WTC11 (cell line): ENCODE measurements around the gene IFIT5.

Experiments
- IRF1 ChIP-seq: sonication (generic); formaldehyde crosslinking; IDR thresholded peaks from 2 replicates; pipeline ENCODE4 v1.8.0; 2023; ENCODE audit warnings: missing genetic modification reagents
- MAX ChIP-seq: sonication (generic); formaldehyde crosslinking; IDR thresholded peaks from 2 replicates; pipeline ENCODE4 v1.8.0; 2022; ENCODE audit warnings: mild to moderate bottlenecking, missing genetic modification reagents
- SMAD3 ChIP-seq: sonication (generic); formaldehyde crosslinking; IDR thresholded peaks from 2 replicates; pipeline ENCODE4 v1.8.0; 2022; ENCODE audit warnings: missing genetic modification reagents, mild to moderate bottlenecking, borderline replicate concordance
- ZNF423 ChIP-seq: fragments of 250-450 bp; sonication (Bioruptor Pico); IDR thresholded peaks from 2 replicates; pipeline ENCODE4 v2.1.2; 2022; ENCODE audit warnings: mild to moderate bottlenecking, moderate library complexity
- TF ChIP-seq, protein P1 (sequence below): sonication (generic); formaldehyde crosslinking; IDR thresholded peaks from 2 replicates; pipeline ENCODE4 v1.8.0; 2022; ENCODE audit warnings: missing genetic modification reagents
- TF ChIP-seq, protein P2 (sequence below): sonication (generic); formaldehyde crosslinking; IDR thresholded peaks from 2 replicates; pipeline ENCODE4 v1.8.1; 2022; ENCODE audit warnings: low read depth, missing genetic modification reagents, borderline replicate concordance
- TF ChIP-seq, protein P3 (sequence below): fragments of 200-600 bp; IDR thresholded peaks from 2 replicates; pipeline ENCODE4 v1.8.0; 2022; ENCODE audit warnings: antibody characterized with exemption

DNA sequence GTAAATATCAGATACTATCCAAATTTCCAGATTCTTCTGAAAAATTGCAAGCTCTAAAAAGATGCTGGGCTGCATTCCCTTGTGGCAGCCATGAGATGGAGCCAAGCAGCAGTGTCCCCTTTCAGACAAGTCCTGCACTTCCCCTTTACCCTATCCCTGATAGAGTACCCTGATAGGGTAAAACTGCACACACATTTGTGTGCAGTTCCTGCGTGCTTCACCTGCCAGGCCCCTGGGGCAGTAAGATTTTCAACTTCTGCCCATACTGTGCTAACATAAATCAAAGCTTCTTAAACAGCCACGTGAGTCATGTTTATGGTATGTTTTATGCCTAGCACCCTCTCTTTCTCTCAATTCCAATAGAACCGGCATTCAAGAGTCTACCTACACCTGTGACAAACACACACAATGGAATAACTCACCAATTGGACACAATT, 52.2 kb downstream of the IFIT5 start:
- TF ChIP-seq SMAD3 (no peak), IRF1 (CRISPR knock-in tag) (no peak), ZNF423 (CRISPR knock-in tag) (no peak), MAX (CRISPR knock-in tag) (no peak)
- TF ChIP-seq, protein P1, sequence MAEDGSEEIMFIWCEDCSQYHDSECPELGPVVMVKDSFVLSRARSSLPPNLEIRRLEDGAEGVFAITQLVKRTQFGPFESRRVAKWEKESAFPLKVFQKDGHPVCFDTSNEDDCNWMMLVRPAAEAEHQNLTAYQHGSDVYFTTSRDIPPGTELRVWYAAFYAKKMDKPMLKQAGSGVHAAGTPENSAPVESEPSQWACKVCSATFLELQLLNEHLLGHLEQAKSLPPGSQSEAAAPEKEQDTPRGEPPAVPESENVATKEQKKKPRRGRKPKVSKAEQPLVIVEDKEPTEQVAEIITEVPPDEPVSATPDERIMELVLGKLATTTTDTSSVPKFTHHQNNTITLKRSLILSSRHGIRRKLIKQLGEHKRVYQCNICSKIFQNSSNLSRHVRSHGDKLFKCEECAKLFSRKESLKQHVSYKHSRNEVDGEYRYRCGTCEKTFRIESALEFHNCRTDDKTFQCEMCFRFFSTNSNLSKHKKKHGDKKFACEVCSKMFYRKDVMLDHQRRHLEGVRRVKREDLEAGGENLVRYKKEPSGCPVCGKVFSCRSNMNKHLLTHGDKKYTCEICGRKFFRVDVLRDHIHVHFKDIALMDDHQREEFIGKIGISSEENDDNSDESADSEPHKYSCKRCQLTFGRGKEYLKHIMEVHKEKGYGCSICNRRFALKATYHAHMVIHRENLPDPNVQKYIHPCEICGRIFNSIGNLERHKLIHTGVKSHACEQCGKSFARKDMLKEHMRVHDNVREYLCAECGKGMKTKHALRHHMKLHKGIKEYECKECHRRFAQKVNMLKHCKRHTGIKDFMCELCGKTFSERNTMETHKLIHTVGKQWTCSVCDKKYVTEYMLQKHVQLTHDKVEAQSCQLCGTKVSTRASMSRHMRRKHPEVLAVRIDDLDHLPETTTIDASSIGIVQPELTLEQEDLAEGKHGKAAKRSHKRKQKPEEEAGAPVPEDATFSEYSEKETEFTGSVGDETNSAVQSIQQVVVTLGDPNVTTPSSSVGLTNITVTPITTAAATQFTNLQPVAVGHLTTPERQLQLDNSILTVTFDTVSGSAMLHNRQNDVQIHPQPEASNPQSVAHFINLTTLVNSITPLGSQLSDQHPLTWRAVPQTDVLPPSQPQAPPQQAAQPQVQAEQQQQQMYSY (CRISPR knock-in tag) = no peak
- TF ChIP-seq, protein P2, sequence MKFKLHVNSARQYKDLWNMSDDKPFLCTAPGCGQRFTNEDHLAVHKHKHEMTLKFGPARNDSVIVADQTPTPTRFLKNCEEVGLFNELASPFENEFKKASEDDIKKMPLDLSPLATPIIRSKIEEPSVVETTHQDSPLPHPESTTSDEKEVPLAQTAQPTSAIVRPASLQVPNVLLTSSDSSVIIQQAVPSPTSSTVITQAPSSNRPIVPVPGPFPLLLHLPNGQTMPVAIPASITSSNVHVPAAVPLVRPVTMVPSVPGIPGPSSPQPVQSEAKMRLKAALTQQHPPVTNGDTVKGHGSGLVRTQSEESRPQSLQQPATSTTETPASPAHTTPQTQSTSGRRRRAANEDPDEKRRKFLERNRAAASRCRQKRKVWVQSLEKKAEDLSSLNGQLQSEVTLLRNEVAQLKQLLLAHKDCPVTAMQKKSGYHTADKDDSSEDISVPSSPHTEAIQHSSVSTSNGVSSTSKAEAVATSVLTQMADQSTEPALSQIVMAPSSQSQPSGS = no peak
- TF ChIP-seq, protein P3, sequence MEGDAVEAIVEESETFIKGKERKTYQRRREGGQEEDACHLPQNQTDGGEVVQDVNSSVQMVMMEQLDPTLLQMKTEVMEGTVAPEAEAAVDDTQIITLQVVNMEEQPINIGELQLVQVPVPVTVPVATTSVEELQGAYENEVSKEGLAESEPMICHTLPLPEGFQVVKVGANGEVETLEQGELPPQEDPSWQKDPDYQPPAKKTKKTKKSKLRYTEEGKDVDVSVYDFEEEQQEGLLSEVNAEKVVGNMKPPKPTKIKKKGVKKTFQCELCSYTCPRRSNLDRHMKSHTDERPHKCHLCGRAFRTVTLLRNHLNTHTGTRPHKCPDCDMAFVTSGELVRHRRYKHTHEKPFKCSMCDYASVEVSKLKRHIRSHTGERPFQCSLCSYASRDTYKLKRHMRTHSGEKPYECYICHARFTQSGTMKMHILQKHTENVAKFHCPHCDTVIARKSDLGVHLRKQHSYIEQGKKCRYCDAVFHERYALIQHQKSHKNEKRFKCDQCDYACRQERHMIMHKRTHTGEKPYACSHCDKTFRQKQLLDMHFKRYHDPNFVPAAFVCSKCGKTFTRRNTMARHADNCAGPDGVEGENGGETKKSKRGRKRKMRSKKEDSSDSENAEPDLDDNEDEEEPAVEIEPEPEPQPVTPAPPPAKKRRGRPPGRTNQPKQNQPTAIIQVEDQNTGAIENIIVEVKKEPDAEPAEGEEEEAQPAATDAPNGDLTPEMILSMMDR = no peak
